Mesenchymal stem cell (in vitro differentiated cells and primary cell): ENCODE results near the gene NKRF.

Experiments used
- DNase-seq: peaks from one replicate; pipeline ENCODE4 v3.0.0-alpha.2; 2013
- H2AFZ ChIP-seq: one replicate; pipeline ENCODE4 v1.6.1; 2013; ENCODE audit warnings: low read depth, mild to moderate bottlenecking, control low read depth, inconsistent platforms, low read length, moderate library complexity
- H2AK5ac ChIP-seq: 2 replicates; pipeline ENCODE4 v1.6.1; 2013; ENCODE audit warnings: low read length, moderate library complexity, mild to moderate bottlenecking, inconsistent platforms; ENCODE audit not compliant: severe bottlenecking
- H2BK120ac ChIP-seq: one replicate; pipeline ENCODE4 v1.6.1; 2013; ENCODE audit warnings: low read depth, mild to moderate bottlenecking, inconsistent platforms, low read length, moderate library complexity
- H2BK12ac ChIP-seq, 2 experiments: one replicate each; pipeline ENCODE4 v1.6.1; 2013; ENCODE audit warnings: inconsistent platforms in 2 of 2, low read length in 2 of 2, mild to moderate bottlenecking in 2 of 2, moderate library complexity in 2 of 2, control low read depth in 1 of 2
- H2BK15ac ChIP-seq: one replicate; pipeline ENCODE4 v1.6.1; 2013; ENCODE audit warnings: mild to moderate bottlenecking, low read depth, inconsistent platforms; ENCODE audit not compliant: poor library complexity, severe bottlenecking
- H2BK5ac ChIP-seq: 2 replicates; pipeline ENCODE4 v1.6.1; 2013; ENCODE audit warnings: low read depth, mild to moderate bottlenecking, low read length, control low read depth, inconsistent platforms; ENCODE audit not compliant: poor library complexity, severe bottlenecking
- H3K14ac ChIP-seq, 2 experiments: one replicate each; pipeline ENCODE4 v1.6.1; 2013; ENCODE audit warnings: inconsistent platforms in 2 of 2, low read length in 2 of 2, control low read depth in 1 of 2, mild to moderate bottlenecking in 1 of 2, moderate library complexity in 1 of 2
- H3K18ac ChIP-seq, 2 experiments: one replicate each; pipeline ENCODE4 v1.6.1; 2013; ENCODE audit warnings: inconsistent platforms in 2 of 2, low read length in 2 of 2, control low read depth in 1 of 2, low read depth in 1 of 2, mild to moderate bottlenecking in 1 of 2
- H3K23ac ChIP-seq, 2 experiments: one replicate each; pipeline ENCODE4 v1.6.1; 2013; ENCODE audit warnings: inconsistent platforms in 2 of 2, low read length in 2 of 2, mild to moderate bottlenecking in 2 of 2, moderate library complexity in 2 of 2, control low read depth in 1 of 2
- H3K27ac ChIP-seq: 2 replicates; pipeline ENCODE4 v1.5.1; 2013; ENCODE audit warnings: mild to moderate bottlenecking, moderate library complexity, low read length, control low read depth, inconsistent platforms; ENCODE audit not compliant: poor library complexity, severe bottlenecking
- H3K27me3 ChIP-seq, 2 experiments: 2 replicates each; pipeline versions ENCODE4 v1.6.1 to v1.7.0; 2013; ENCODE audit warnings: low read length in 2 of 2, mild to moderate bottlenecking in 2 of 2, moderate library complexity in 2 of 2, control low read depth in 1 of 2, inconsistent platforms in 1 of 2; ENCODE audit not compliant: control insufficient read depth in 1 of 2, insufficient read depth in 1 of 2
- H3K36me3 ChIP-seq, 2 experiments: 2 replicates each; pipeline versions ENCODE4 v1.6.1 to v1.7.0; 2013; ENCODE audit warnings: low read length in 2 of 2, control low read depth in 1 of 2, inconsistent platforms in 1 of 2, low read depth in 1 of 2, mild to moderate bottlenecking in 1 of 2; ENCODE audit not compliant: insufficient read depth in 2 of 2, control insufficient read depth in 1 of 2
- H3K4ac ChIP-seq, 2 experiments: one replicate each; pipeline ENCODE4 v1.6.1; 2013; ENCODE audit warnings: inconsistent platforms in 2 of 2, low read length in 2 of 2, mild to moderate bottlenecking in 2 of 2, moderate library complexity in 2 of 2, control low read depth in 1 of 2, low read depth in 1 of 2
- H3K4me1 ChIP-seq: 2 replicates; pipeline ENCODE4 v1.6.1; 2013; ENCODE audit warnings: low read depth, low read length, control low read depth; ENCODE audit not compliant: control insufficient read depth, insufficient read depth
- H3K4me2 ChIP-seq: 2 replicates; pipeline ENCODE4 v1.6.1; 2013; ENCODE audit warnings: low read length, mild to moderate bottlenecking, inconsistent platforms; ENCODE audit not compliant: poor library complexity, severe bottlenecking
- H3K4me3 ChIP-seq, 2 experiments: 2 replicates each; pipeline versions ENCODE4 v1.5.1 to v1.7.0; 2013; ENCODE audit warnings: low read length in 2 of 2, mild to moderate bottlenecking in 2 of 2, control low read depth in 1 of 2, low read depth in 1 of 2; ENCODE audit not compliant: insufficient read depth in 1 of 2
- H3K79me1 ChIP-seq: replicated peaks from 2 replicates; pipeline ENCODE4 v1.6.1; 2013; ENCODE audit warnings: mild to moderate bottlenecking, control low read depth, low read length, inconsistent platforms; ENCODE audit not compliant: poor library complexity, severe bottlenecking
- H3K9ac ChIP-seq: 2 replicates; pipeline ENCODE4 v1.7.0; 2013; ENCODE audit warnings: mild to moderate bottlenecking, low read length, moderate library complexity
- H3K9me3 ChIP-seq: 2 replicates; pipeline ENCODE4 v1.7.0; 2013; ENCODE audit warnings: mild to moderate bottlenecking, low read length; ENCODE audit not compliant: control insufficient read depth
- H4K8ac ChIP-seq: one replicate; pipeline ENCODE4 v1.6.1; 2013; ENCODE audit warnings: inconsistent platforms, mild to moderate bottlenecking, low read length, moderate library complexity
- H4K91ac ChIP-seq: one replicate; pipeline ENCODE4 v1.6.1; 2013; ENCODE audit warnings: mild to moderate bottlenecking, low read length, inconsistent platforms
- whole genome bisulfite sequencing: methylation state at CpG from one replicate; pipeline ENCODE4 v1.1.7; 2013; ENCODE audit warnings: mixed read lengths; 5-methylcytosine and 5-hydroxymethylcytosine counted together

NKRF gene

DNA sequence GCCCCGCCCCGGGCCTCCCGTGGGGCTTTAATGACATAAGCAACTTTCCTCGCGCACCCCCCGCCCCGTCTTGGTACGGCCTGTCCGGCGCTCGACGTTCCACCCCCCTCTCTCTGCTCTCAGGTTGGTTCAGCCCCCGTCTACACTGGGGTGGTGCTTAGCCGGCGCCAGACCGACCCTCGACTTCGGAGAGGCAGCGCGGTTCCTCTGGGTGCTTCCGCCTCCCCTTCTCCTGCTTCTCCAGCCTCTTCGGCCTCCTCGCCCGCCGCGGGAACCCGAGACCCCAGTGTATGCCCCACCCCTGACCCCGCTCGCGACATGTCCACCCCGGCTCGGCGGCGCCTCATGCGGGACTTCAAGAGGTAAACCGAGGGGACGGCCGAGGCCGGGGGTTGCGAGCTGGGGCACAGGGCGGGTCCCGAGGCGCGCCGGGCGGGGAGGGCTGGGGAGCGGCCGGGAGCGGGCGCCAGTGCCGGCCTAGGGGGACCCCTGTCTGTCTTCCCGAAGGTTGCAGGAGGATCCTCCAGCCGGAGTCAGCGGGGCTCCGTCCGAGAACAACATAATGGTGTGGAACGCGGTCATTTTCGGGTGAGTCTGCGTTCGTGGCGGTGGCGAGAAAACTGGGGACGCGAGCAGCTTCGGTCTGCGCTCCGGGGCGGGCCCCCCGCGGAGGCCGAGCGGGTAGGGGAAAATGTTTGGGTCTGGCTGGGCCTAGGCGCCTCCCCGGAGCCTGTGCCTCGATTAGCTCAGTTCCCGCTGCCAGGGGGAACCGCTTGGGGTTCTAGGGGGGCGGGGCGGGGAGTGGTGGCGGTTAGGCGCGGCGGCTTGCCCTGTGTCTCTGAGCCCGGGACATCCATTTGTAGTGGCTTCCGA lies 31.6 kb downstream of the NKRF start, which contains the start of gene UBE2A:
Gene UBE2A, plus strand, starts transcription at position 170 of the 873 bp plus-strand sequence. Its CDS starts 149 bp downstream, at position 319.
- peak within 1 kb of the TSS; percentile 58 for H3K4me2 ChIP-seq
- no peaks in the 10 kb centered on the region for H3K79me1 ChIP-seq
- H3K27ac ChIP-seq, result peak within 1 kb of the TSS; percentile 85
- no peaks in the 10 kb centered on the region for H3K9me3 ChIP-seq
- H2BK15ac ChIP-seq, result peak within 1 kb of the TSS; percentile 7
- H2AFZ ChIP-seq, result no peak within 1 kb of the TSS
- H3K14ac ChIP-seq, result peak within 1 kb of the TSS in 1 of 2 experiments; percentile 32
- peak within 1 kb of the TSS; percentile 80 for H3K4me3 ChIP-seq
- H3K18ac ChIP-seq, result peak within 1 kb of the TSS; percentile 33 to 78
- H3K27me3 ChIP-seq, result peaks cover 0 to 4% of the 10 kb centered on the region in 2 experiments
- under 1% methylated on average over 48 of the region's 86 CpGs for WGBS
- peak within 1 kb of the TSS; percentile 91 for H3K9ac ChIP-seq
- peaks cover 0 to 14% of the 10 kb centered on the region in 2 experiments for H3K36me3 ChIP-seq
- no peak within 1 kb of the TSS for H2AK5ac ChIP-seq
- peak within 1 kb of the TSS; percentile 51 to 75 for H3K4ac ChIP-seq
- peaks cover 1% of the 10 kb centered on the region for H3K4me1 ChIP-seq
- no peak within 1 kb of the TSS for H4K91ac ChIP-seq
- H3K23ac ChIP-seq, result no peak within 1 kb of the TSS
- H4K8ac ChIP-seq, result peak within 1 kb of the TSS; percentile 41
- H2BK120ac ChIP-seq, result no peak within 1 kb of the TSS
- peak; percentile 93 for DNase-seq
- H2BK12ac ChIP-seq, result no peak within 1 kb of the TSS
- no peak within 1 kb of the TSS for H2BK5ac ChIP-seq

- under 1% methylated on average over 21 of the region's 30 CpGs for WGBS
- H3K14ac ChIP-seq, result no peak overlapping the region
- no peak overlapping the region for H4K8ac ChIP-seq
- H2BK12ac ChIP-seq, result no peak overlapping the region
- no peak overlapping the region for H2BK15ac ChIP-seq
- H3K4ac ChIP-seq, result no peak overlapping the region
- peak overlapping the region; percentile 85 for H3K27ac ChIP-seq
- peak overlapping the region; percentile 58 for H3K4me2 ChIP-seq
- no peak overlapping the region for H2AK5ac ChIP-seq
- DNase-seq, result peak; percentile 48
- no peaks in the 10 kb centered on the region for H3K79me1 ChIP-seq
- no peaks in the 10 kb centered on the region for H3K9me3 ChIP-seq
- peaks cover 0 to 14% of the 10 kb centered on the region in 2 experiments for H3K36me3 ChIP-seq
- peak overlapping the region; percentile 80 for H3K4me3 ChIP-seq
- no peak overlapping the region for H2BK5ac ChIP-seq
- H3K23ac ChIP-seq, result no peak overlapping the region
- peaks cover 0 to 4% of the 10 kb centered on the region in 2 experiments for H3K27me3 ChIP-seq
- no peak overlapping the region for H2AFZ ChIP-seq
- H3K4me1 ChIP-seq, result peaks cover 1% of the 10 kb centered on the region
- H2BK120ac ChIP-seq, result no peak overlapping the region
- H3K9ac ChIP-seq, result peak overlapping the region; percentile 91
- no peak overlapping the region for H4K91ac ChIP-seq
- no peak overlapping the region for H3K18ac ChIP-seq
Measured at GRCh38 chrX:119573840-119574393, 32.3 kb downstream of the NKRF start.

GRCh38 chrX:119573222-119573621 lies 33.0 kb downstream of the NKRF start:
- Histone ChIP-seq H3K4ac (no peak overlapping the region), H3K27ac (no peak overlapping the region), H2AFZ (no peak overlapping the region), H3K4me2 (peak overlapping the region; percentile 1), H3K36me3 (peaks cover 0 to 11% of the 10 kb centered on the region in 2 experiments), H4K91ac (no peak overlapping the region), H3K23ac (no peak overlapping the region), H3K27me3 (peaks cover 0 to 4% of the 10 kb centered on the region in 2 experiments), H3K4me3 (peak overlapping the region in 1 of 2 experiments; percentile 80), H3K79me1 (no peaks in the 10 kb centered on the region), H3K4me1 (peaks cover 1% of the 10 kb centered on the region), H2BK120ac (no peak overlapping the region), H3K18ac (no peak overlapping the region), H4K8ac (no peak overlapping the region), H2AK5ac (no peak overlapping the region), H3K14ac (no peak overlapping the region), H2BK5ac (no peak overlapping the region), H3K9ac (peak overlapping the region; percentile 91), H2BK15ac (no peak overlapping the region), H2BK12ac (no peak overlapping the region), H3K9me3 (no peaks in the 10 kb centered on the region)
- DNase-seq, result no peak
- WGBS, result 91% methylated on average over 3 of the region's 3 CpGs

GRCh38 chrX:119570351-119570835 lies 35.8 kb downstream of the NKRF start:
- no peak overlapping the region for H3K27ac ChIP-seq

More at GRCh38 chrX:119570351-119570835, 35.8 kb downstream of the NKRF start:
- WGBS, result 91% methylated on average over 3 of the region's 6 CpGs
- Histone ChIP-seq H3K36me3 (no peaks in the 10 kb centered on the region), H3K4ac (no peak overlapping the region), H3K4me2 (no peak overlapping the region), H3K9me3 (no peaks in the 10 kb centered on the region), H3K4me1 (no peaks in the 10 kb centered on the region), H2BK12ac (no peak overlapping the region), H3K27me3 (no peaks in the 10 kb centered on the region), H4K8ac (no peak overlapping the region), H3K23ac (no peak overlapping the region), H4K91ac (no peak overlapping the region), H2AFZ (no peak overlapping the region), H2BK15ac (no peak overlapping the region), H2BK120ac (no peak overlapping the region), H3K18ac (no peak overlapping the region), H3K9ac (no peak overlapping the region), H2AK5ac (no peak overlapping the region), H3K14ac (no peak overlapping the region), H3K4me3 (no peak overlapping the region), H3K79me1 (no peaks in the 10 kb centered on the region), H2BK5ac (no peak overlapping the region)
- no peak for DNase-seq
